Measurements from ENCODE around the gene DICER1. TPM values are rescaled to one million over a fixed set of nuclear protein-coding genes. Genes with fewer than 3 reads are reported as not detected.

Gene DICER1
- total and polyA plus RNA-seq, 9 of the 15 experiments (the other 6 are each of a cell fraction or from before 2014, with no cell fraction given): 2.5 to 23.2 (median 12.4) TPM

DNA sequence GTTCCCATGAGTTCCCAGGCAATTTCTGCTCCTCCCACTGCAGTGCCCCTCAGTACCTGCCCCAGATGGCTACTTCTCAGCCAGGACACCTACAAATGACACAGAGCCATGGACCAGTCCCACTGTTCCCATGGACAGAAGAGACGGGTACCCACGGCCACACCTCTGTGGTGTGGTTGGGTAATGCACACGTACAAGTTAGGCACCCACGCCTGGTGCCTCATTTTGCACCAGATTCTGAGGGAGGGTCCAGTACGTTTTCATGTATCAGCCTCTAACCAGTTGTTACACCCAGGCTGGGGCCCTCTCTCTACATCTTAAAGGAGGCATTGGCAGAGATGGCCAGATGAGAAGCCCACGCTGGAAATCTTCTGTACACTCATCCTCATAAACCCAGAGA, 114.0 kb downstream of the DICER1 start:
- ChIA-PET POLR2A (no interaction called here), CTCF (ENCODE audit: low intra/inter-chr PET ratio) (no interaction called here)
- no peaks in the 10 kb centered on the region for H3K36me3 ChIP-seq (ENCODE audit: control insufficient read depth, insufficient read depth, low read length)
- no peaks in the 10 kb centered on the region for H3K79me2 ChIP-seq (ENCODE audit: control insufficient read depth, insufficient read depth, low read length)
- no peaks in the 10 kb centered on the region; the same call in 1 of the 2 replicates for H4K20me1 ChIP-seq (replicated peaks; ENCODE audit: control insufficient read depth, insufficient read depth, low read length)
- 5% methylated on average over 5 of the region's 6 CpGs for WGBS (ENCODE audit: insufficient coverage, low coverage, missing lambda C conversion rate)
- no peak overlapping the region for H3K27ac ChIP-seq (ENCODE audit: extremely low read depth, low read depth, low read length)
- in situ Hi-C loops (cut with MboI): no loop called here
- H3K9ac ChIP-seq (ENCODE audit: insufficient read depth in 1 of 2, low read depth in 2 of 2, low read length in 2 of 2): no peak overlapping the region
- TF ChIP-seq PHF8 (IDR thresholded peaks at IDR 0.05; ENCODE audit: borderline replicate concordance, low read length) (no peak), PTTG1 (tag; IDR thresholded peaks at IDR 0.05; ENCODE audit: low read depth) (no peak), POLR2AphosphoS5 (IDR thresholded peaks at IDR 0.05; ENCODE audit: control insufficient read depth, insufficient read depth, low read depth, low read length) (no peak), ZNF175 (CRISPR knock-in tag; IDR thresholded peaks at IDR 0.05; ENCODE audit: low read depth) (no peak), ZNF778 (CRISPR knock-in tag; IDR thresholded peaks at IDR 0.05) (no peak), TRIM28 (IDR thresholded peaks at IDR 0.05) (no peak), ZNF551 (CRISPR knock-in tag; IDR thresholded peaks at IDR 0.05) (no peak), ZNF347 (CRISPR knock-in tag; IDR thresholded peaks at IDR 0.05; ENCODE audit: low read depth) (no peak), IFI16 (CRISPR knock-in tag; IDR thresholded peaks at IDR 0.05) (no peak), ZNF584 (CRISPR knock-in tag; IDR thresholded peaks at IDR 0.05; ENCODE audit: low read depth) (no peak), TAF15 (IDR thresholded peaks at IDR 0.05; ENCODE audit: low read depth, low read length) (no peak), NFATC3 (IDR thresholded peaks at IDR 0.05) (no peak), MTF1 (CRISPR knock-in tag; IDR thresholded peaks at IDR 0.05; ENCODE audit: borderline replicate concordance) (no peak), RBM34 (IDR thresholded peaks at IDR 0.05; ENCODE audit: borderline replicate concordance, insufficient read depth, low read length) (no peak), MYNN (IDR thresholded peaks at IDR 0.05) (no peak), MYNN (CRISPR knock-in tag; IDR thresholded peaks at IDR 0.05) (no peak)
- TF ChIP-seq, protein P1, sequence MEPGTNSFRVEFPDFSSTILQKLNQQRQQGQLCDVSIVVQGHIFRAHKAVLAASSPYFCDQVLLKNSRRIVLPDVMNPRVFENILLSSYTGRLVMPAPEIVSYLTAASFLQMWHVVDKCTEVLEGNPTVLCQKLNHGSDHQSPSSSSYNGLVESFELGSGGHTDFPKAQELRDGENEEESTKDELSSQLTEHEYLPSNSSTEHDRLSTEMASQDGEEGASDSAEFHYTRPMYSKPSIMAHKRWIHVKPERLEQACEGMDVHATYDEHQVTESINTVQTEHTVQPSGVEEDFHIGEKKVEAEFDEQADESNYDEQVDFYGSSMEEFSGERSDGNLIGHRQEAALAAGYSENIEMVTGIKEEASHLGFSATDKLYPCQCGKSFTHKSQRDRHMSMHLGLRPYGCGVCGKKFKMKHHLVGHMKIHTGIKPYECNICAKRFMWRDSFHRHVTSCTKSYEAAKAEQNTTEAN (CRISPR knock-in tag; IDR thresholded peaks at IDR 0.05): no peak
- TF ChIP-seq, protein P2, sequence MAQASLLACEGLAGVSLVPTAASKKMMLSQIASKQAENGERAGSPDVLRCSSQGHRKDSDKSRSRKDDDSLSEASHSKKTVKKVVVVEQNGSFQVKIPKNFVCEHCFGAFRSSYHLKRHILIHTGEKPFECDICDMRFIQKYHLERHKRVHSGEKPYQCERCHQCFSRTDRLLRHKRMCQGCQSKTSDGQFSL (CRISPR knock-in tag; IDR thresholded peaks at IDR 0.05): no peak
- TF ChIP-seq, protein P2 (tag; IDR thresholded peaks at IDR 0.05): no peak
- TF ChIP-seq, protein P3, sequence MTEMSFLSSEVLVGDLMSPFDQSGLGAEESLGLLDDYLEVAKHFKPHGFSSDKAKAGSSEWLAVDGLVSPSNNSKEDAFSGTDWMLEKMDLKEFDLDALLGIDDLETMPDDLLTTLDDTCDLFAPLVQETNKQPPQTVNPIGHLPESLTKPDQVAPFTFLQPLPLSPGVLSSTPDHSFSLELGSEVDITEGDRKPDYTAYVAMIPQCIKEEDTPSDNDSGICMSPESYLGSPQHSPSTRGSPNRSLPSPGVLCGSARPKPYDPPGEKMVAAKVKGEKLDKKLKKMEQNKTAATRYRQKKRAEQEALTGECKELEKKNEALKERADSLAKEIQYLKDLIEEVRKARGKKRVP (CRISPR knock-in tag; IDR thresholded peaks at IDR 0.05): no peak
- BruUV-seq (replicated peaks): no TSS peak
- intact Hi-C loops (cut with micrococcal nuclease): no loop called here
- H3K27me3 ChIP-seq (ENCODE audit: control insufficient read depth in 2 of 2, insufficient read depth in 2 of 2, low read length in 2 of 2): peaks cover 3 to 46% of the 10 kb centered on the region in 2 experiments; a peak in 4 of 5 replicates
- FAIRE-seq (no peak), DNase-seq (ENCODE audit: extremely low read depth in 1 of 4, low spot score in 3 of 4) (no peak), ATAC-seq (no peak)
- no peak overlapping the region for H3K4me2 ChIP-seq (ENCODE audit: insufficient read depth, low read length)
- H3K4me3 ChIP-seq: no peak overlapping the region
- no peak overlapping the region for H2AFZ ChIP-seq (ENCODE audit: low read depth, low read length)
- no peaks in the 10 kb centered on the region for H3K9me1 ChIP-seq (ENCODE audit: control insufficient read depth, insufficient read depth, low read length)
- H3K4me1 ChIP-seq (replicated peaks in 1 of 2; ENCODE audit: control insufficient read depth in 2 of 2, insufficient read depth in 2 of 2, low read length in 2 of 2): no peaks in the 10 kb centered on the region
- H3K9me3 ChIP-seq (replicated peaks; ENCODE audit: control insufficient read depth, insufficient read depth, low read depth, low read length): no peaks in the 10 kb centered on the region

All from K562 (cell line).